Measurements from ENCODE around the gene CPNE8.

CPNE8 gene

GRCh38 chr12:38648813-38649212 lies 256.6 kb downstream of the CPNE8 start:
- 100% methylated on average over 1 of the region's 1 CpG; no CpG with 5 or more reads in 1 of the 2 experiments for WGBS, 2 experiments (ENCODE audit: insufficient coverage in 2 of 2)

GRCh38 chr12:38646146-38646545 lies 259.2 kb downstream of the CPNE8 start:
- H3K9me3 ChIP-seq (ENCODE audit: control insufficient read depth, low read length) = no peaks in the 10 kb centered on the region
- H3K36me3 ChIP-seq (ENCODE audit: control insufficient read depth, insufficient read depth, low read length) = no peaks in the 10 kb centered on the region
- H3K4me1 ChIP-seq (ENCODE audit: control insufficient read depth, insufficient read depth, low read length, poor library complexity, severe bottlenecking) = no peaks in the 10 kb centered on the region
- 50% methylated on average over 2 of the region's 4 CpGs for WGBS, 2 experiments (ENCODE audit: insufficient coverage in 2 of 2)
- H3K4me3 ChIP-seq (ENCODE audit: extremely low read depth, insufficient read depth, low read length, poor library complexity, severe bottlenecking) = no peak overlapping the region
- no peak overlapping the region for H3K27ac ChIP-seq (ENCODE audit: low read depth, low read length, severe bottlenecking)

More at GRCh38 chr12:38648813-38649212, 256.6 kb downstream of the CPNE8 start:
- no peaks in the 10 kb centered on the region for H3K9me3 ChIP-seq (ENCODE audit: control insufficient read depth, low read length)
- no peaks in the 10 kb centered on the region for H3K4me1 ChIP-seq (ENCODE audit: control insufficient read depth, insufficient read depth, low read length, poor library complexity, severe bottlenecking)
- no peak overlapping the region for H3K4me3 ChIP-seq (ENCODE audit: extremely low read depth, insufficient read depth, low read length, poor library complexity, severe bottlenecking)
- H3K27ac ChIP-seq (ENCODE audit: low read depth, low read length, severe bottlenecking) = no peak overlapping the region
- H3K36me3 ChIP-seq (ENCODE audit: control insufficient read depth, insufficient read depth, low read length) = no peaks in the 10 kb centered on the region

- H3K27ac ChIP-seq (ENCODE audit: low read depth, low read length, severe bottlenecking) = no peak overlapping the region
- H3K36me3 ChIP-seq (ENCODE audit: control insufficient read depth, insufficient read depth, low read length) = no peaks in the 10 kb centered on the region
- no peaks in the 10 kb centered on the region for H3K4me1 ChIP-seq (ENCODE audit: control insufficient read depth, insufficient read depth, low read length, poor library complexity, severe bottlenecking)
- no peak overlapping the region for H3K4me3 ChIP-seq (ENCODE audit: extremely low read depth, insufficient read depth, low read length, poor library complexity, severe bottlenecking)
- H3K9me3 ChIP-seq (ENCODE audit: control insufficient read depth, low read length) = no peaks in the 10 kb centered on the region
- 85 to 90% methylated on average over 4 of the region's 7 CpGs for WGBS, 2 experiments (ENCODE audit: insufficient coverage in 2 of 2)
Measured at GRCh38 chr12:38639625-38640024, 265.8 kb downstream of the CPNE8 start.

- H3K4me1 ChIP-seq (ENCODE audit: control insufficient read depth, insufficient read depth, low read length, poor library complexity, severe bottlenecking) = no peaks in the 10 kb centered on the region
- no peaks in the 10 kb centered on the region for H3K9me3 ChIP-seq (ENCODE audit: control insufficient read depth, low read length)
- WGBS, 2 experiments (ENCODE audit: insufficient coverage in 2 of 2) = 86 to 100% methylated on average over 1 of the region's 2 CpGs
- H3K4me3 ChIP-seq (ENCODE audit: extremely low read depth, insufficient read depth, low read length, poor library complexity, severe bottlenecking) = no peak overlapping the region
- H3K27ac ChIP-seq (ENCODE audit: low read depth, low read length, severe bottlenecking) = no peak overlapping the region
- H3K36me3 ChIP-seq (ENCODE audit: control insufficient read depth, insufficient read depth, low read length) = no peaks in the 10 kb centered on the region
Measured at GRCh38 chr12:38638401-38638800, 267.0 kb downstream of the CPNE8 start.

GRCh38 chr12:38633511-38633910 lies 271.9 kb downstream of the CPNE8 start:
- Histone ChIP-seq H3K4me3 (ENCODE audit: extremely low read depth, insufficient read depth, low read length, poor library complexity, severe bottlenecking) (no peak overlapping the region), H3K36me3 (ENCODE audit: control insufficient read depth, insufficient read depth, low read length) (no peaks in the 10 kb centered on the region), H3K4me1 (ENCODE audit: control insufficient read depth, insufficient read depth, low read length, poor library complexity, severe bottlenecking) (no peaks in the 10 kb centered on the region), H3K27ac (ENCODE audit: low read depth, low read length, severe bottlenecking) (no peak overlapping the region), H3K9me3 (ENCODE audit: control insufficient read depth, low read length) (no peaks in the 10 kb centered on the region)
- 44 to 71% methylated on average over 1 of the region's 4 CpGs for WGBS, 2 experiments (ENCODE audit: insufficient coverage in 2 of 2)

- Histone ChIP-seq H3K36me3 (ENCODE audit: control insufficient read depth, insufficient read depth, low read length) (no peaks in the 10 kb centered on the region), H3K4me1 (ENCODE audit: control insufficient read depth, insufficient read depth, low read length, poor library complexity, severe bottlenecking) (no peaks in the 10 kb centered on the region), H3K4me3 (ENCODE audit: extremely low read depth, insufficient read depth, low read length, poor library complexity, severe bottlenecking) (no peak overlapping the region), H3K9me3 (ENCODE audit: control insufficient read depth, low read length) (no peaks in the 10 kb centered on the region), H3K27ac (ENCODE audit: low read depth, low read length, severe bottlenecking) (no peak overlapping the region)
- WGBS, 2 experiments (ENCODE audit: insufficient coverage in 2 of 2) = no CpG with 5 or more reads among the region's 2 CpGs
Measured at GRCh38 chr12:38629064-38629463, 276.3 kb downstream of the CPNE8 start.

- Histone ChIP-seq H3K4me3 (ENCODE audit: extremely low read depth, insufficient read depth, low read length, poor library complexity, severe bottlenecking) (no peak overlapping the region), H3K4me1 (ENCODE audit: control insufficient read depth, insufficient read depth, low read length, poor library complexity, severe bottlenecking) (no peaks in the 10 kb centered on the region), H3K36me3 (ENCODE audit: control insufficient read depth, insufficient read depth, low read length) (no peaks in the 10 kb centered on the region), H3K27ac (ENCODE audit: low read depth, low read length, severe bottlenecking) (no peak overlapping the region), H3K9me3 (ENCODE audit: control insufficient read depth, low read length) (no peaks in the 10 kb centered on the region)
Measured at GRCh38 chr12:38628288-38628687, 277.1 kb downstream of the CPNE8 start.

GRCh38 chr12:38625306-38625705 lies 280.1 kb downstream of the CPNE8 start:
- H3K9me3 ChIP-seq (ENCODE audit: control insufficient read depth, low read length) = no peaks in the 10 kb centered on the region
- WGBS, 2 experiments (ENCODE audit: insufficient coverage in 2 of 2) = 94 to 100% methylated on average over 5 of the region's 5 CpGs

GRCh38 chr12:38614171-38614570 lies 291.2 kb downstream of the CPNE8 start:
- Histone ChIP-seq H3K36me3 (ENCODE audit: control insufficient read depth, insufficient read depth, low read length) (no peaks in the 10 kb centered on the region), H3K4me1 (ENCODE audit: control insufficient read depth, insufficient read depth, low read length, poor library complexity, severe bottlenecking) (no peaks in the 10 kb centered on the region), H3K9me3 (ENCODE audit: control insufficient read depth, low read length) (no peaks in the 10 kb centered on the region), H3K4me3 (ENCODE audit: extremely low read depth, insufficient read depth, low read length, poor library complexity, severe bottlenecking) (no peak overlapping the region), H3K27ac (ENCODE audit: low read depth, low read length, severe bottlenecking) (no peak overlapping the region)
- 38 to 46% methylated on average over 1 to 2 of the region's 2 CpGs for WGBS, 2 experiments (ENCODE audit: insufficient coverage in 2 of 2)

More at GRCh38 chr12:38625306-38625705, 280.1 kb downstream of the CPNE8 start:
- H3K36me3 ChIP-seq (ENCODE audit: control insufficient read depth, insufficient read depth, low read length) = no peaks in the 10 kb centered on the region
- no peak overlapping the region for H3K4me3 ChIP-seq (ENCODE audit: extremely low read depth, insufficient read depth, low read length, poor library complexity, severe bottlenecking)
- no peaks in the 10 kb centered on the region for H3K4me1 ChIP-seq (ENCODE audit: control insufficient read depth, insufficient read depth, low read length, poor library complexity, severe bottlenecking)
- no peak overlapping the region for H3K27ac ChIP-seq (ENCODE audit: low read depth, low read length, severe bottlenecking)

GRCh38 chr12:38610808-38611350 lies 294.5 kb downstream of the CPNE8 start:
- H3K4me1 ChIP-seq (ENCODE audit: control insufficient read depth, insufficient read depth, low read length, poor library complexity, severe bottlenecking) = no peaks in the 10 kb centered on the region
- no peaks in the 10 kb centered on the region for H3K36me3 ChIP-seq (ENCODE audit: control insufficient read depth, insufficient read depth, low read length)
- no CpG with 5 or more reads among the region's 2 CpGs for WGBS, 2 experiments (ENCODE audit: insufficient coverage in 2 of 2)
- H3K4me3 ChIP-seq (ENCODE audit: extremely low read depth, insufficient read depth, low read length, poor library complexity, severe bottlenecking) = no peak overlapping the region
- H3K9me3 ChIP-seq (ENCODE audit: control insufficient read depth, low read length) = no peaks in the 10 kb centered on the region
- H3K27ac ChIP-seq (ENCODE audit: low read depth, low read length, severe bottlenecking) = no peak overlapping the region

GRCh38 chr12:38607295-38607694 lies 298.1 kb downstream of the CPNE8 start:
- Histone ChIP-seq H3K9me3 (ENCODE audit: control insufficient read depth, low read length) (no peaks in the 10 kb centered on the region), H3K4me3 (ENCODE audit: extremely low read depth, insufficient read depth, low read length, poor library complexity, severe bottlenecking) (no peak overlapping the region), H3K27ac (ENCODE audit: low read depth, low read length, severe bottlenecking) (no peak overlapping the region), H3K4me1 (ENCODE audit: control insufficient read depth, insufficient read depth, low read length, poor library complexity, severe bottlenecking) (no peaks in the 10 kb centered on the region), H3K36me3 (ENCODE audit: control insufficient read depth, insufficient read depth, low read length) (no peaks in the 10 kb centered on the region)
- WGBS, 2 experiments (ENCODE audit: insufficient coverage in 2 of 2) = 67% methylated on average over 1 of the region's 1 CpG; no CpG with 5 or more reads in 1 of the 2 experiments
